Ishikawa (cell line): ENCODE data around the gene CDC25A.

ENCODE experiments used
- CEBPB ChIP-seq: IDR thresholded peaks from 2 replicates; pipeline ENCODE4 v1.6.1; 2012
- CREB1 ChIP-seq: IDR thresholded peaks from 2 replicates; pipeline ENCODE4 v1.6.1; 2012; ENCODE audit warnings: low read depth
- EGR1 ChIP-seq: IDR thresholded peaks from 2 replicates; pipeline ENCODE4 v1.6.1; 2012
- FOXM1 ChIP-seq: IDR thresholded peaks from 2 replicates; pipeline ENCODE4 v1.6.1; 2012; ENCODE audit warnings: low read depth, borderline replicate concordance
- NFIC ChIP-seq: IDR thresholded peaks from 2 replicates; pipeline ENCODE4 v1.6.1; 2012
- RAD21 ChIP-seq: IDR thresholded peaks from 2 replicates; pipeline ENCODE4 v1.6.1; 2012; ENCODE audit warnings: low read depth
- TAF1 ChIP-seq: IDR thresholded peaks from 2 replicates; pipeline ENCODE4 v1.6.1; 2012; ENCODE audit warnings: low read depth, mild to moderate bottlenecking
- TCF12 ChIP-seq: IDR thresholded peaks from 2 replicates; pipeline ENCODE4 v1.6.1; 2012; ENCODE audit warnings: low read depth
- TEAD4 ChIP-seq: IDR thresholded peaks from 2 replicates; pipeline ENCODE4 v1.6.1; 2012
- USF1 ChIP-seq: IDR thresholded peaks from 2 replicates; pipeline ENCODE4 v1.6.1; 2012
- YY1 ChIP-seq: IDR thresholded peaks from 2 replicates; pipeline ENCODE4 v1.6.1; 2012; ENCODE audit warnings: low read depth
- ZBTB7A ChIP-seq: IDR thresholded peaks from 2 replicates; pipeline ENCODE4 v1.6.1; 2012; ENCODE audit warnings: low read depth
- TF ChIP-seq, protein P1 (sequence below): IDR thresholded peaks from 2 replicates; pipeline ENCODE4 v1.6.1; 2012
- TF ChIP-seq, protein P2 (sequence below): IDR thresholded peaks from 2 replicates; pipeline ENCODE4 v1.6.1; 2012; ENCODE audit warnings: low read depth, mild to moderate bottlenecking

Gene CDC25A

DNA sequence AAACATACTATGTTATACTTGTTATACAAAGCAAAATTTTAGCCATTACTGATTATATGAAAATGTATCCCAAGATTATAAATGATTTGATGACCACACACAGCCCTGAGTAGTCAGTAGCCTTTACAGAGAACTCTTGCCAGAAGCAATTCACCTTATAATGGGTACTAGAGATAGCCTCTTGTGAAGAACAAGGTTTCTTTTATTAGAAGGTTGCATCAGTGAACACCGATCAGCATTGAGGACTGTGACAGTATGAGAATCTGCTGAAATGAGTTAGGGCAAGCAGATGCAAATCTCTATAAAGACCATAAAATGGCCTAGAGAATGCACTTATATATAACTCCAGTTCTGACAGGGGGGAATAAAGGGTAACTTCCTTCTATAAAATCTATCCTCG is 10.1 kb downstream of the CDC25A start:
- no peak for TF ChIP-seq RAD21
- TF ChIP-seq USF1, result no peak
- TF ChIP-seq ZBTB7A, result no peak
- no peak for TF ChIP-seq TAF1

DNA sequence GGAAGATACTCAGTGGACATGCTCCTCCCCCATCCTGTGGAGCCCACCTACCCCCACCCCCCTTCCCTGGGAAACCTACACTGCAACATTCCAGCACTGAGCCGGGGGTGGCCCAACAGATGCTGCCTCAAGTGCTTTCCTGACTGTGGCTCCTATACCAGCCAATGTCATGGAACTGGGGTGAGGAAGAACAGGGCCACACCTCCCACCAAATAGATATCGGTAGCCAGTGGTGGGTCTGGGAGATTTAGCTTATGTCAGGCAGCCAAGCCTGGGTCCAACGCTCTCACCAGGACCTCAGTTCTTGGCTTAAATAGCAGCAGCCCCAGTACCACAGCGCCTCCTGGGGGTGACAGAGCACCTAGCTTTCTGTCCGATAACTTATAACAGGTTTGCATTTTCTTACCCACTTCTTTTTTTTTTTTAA is 30.3 kb downstream of the CDC25A start:
- TF ChIP-seq YY1 (no peak), RAD21 (peak; percentile 54)

DNA sequence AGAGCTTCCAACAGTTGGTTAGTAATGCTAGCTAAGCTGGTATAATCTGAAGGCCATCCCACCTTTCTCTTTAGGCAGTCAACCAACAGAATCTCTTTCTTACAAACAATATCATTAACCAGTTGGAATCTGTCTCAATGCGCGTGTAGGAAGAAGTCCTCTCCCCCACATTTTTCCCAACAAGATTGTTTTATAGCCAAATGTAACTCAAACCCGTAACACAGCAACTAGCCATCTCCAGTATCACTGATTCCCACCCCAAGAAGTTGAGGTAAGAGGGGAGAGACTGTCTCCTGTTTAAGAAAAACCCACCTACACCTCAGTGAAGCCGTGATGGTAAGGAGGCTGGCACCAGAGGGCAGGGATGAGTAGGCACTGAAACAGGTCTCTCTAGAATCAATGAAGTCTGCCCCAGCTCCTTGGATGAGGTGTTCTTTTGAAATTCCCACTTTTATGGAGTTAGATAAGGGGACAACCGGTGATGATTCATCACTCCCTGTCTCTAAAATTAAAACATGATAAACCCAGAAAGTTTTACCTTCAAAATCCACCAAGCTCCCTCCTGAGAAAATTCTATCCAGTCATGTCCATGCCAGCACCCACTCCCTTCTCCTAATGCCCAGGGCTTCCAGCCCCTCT is 30.9 kb downstream of the CDC25A start:
- TF ChIP-seq USF1 (no peak), TEAD4 (no peak), EGR1 (no peak), RAD21 (no peak), FOXM1 (no peak), TCF12 (no peak), CREB1 (no peak), ZBTB7A (no peak), NFIC (no peak), YY1 (no peak), CEBPB (no peak)
- TF ChIP-seq, protein P1, sequence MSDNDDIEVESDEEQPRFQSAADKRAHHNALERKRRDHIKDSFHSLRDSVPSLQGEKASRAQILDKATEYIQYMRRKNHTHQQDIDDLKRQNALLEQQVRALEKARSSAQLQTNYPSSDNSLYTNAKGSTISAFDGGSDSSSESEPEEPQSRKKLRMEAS, result no peak

GRCh38 chr3:48156163-48156562 is 32.1 kb downstream of the CDC25A start:
- no peak for TF ChIP-seq RAD21
- no peak for TF ChIP-seq FOXM1
- no peak for TF ChIP-seq USF1
- no peak for TF ChIP-seq CREB1
- no peak for TF ChIP-seq TEAD4
- TF ChIP-seq ZBTB7A, result no peak
- TF ChIP-seq NFIC, result no peak
- TF ChIP-seq CEBPB, result no peak
- no peak for TF ChIP-seq TCF12
- TF ChIP-seq TAF1, result no peak
- TF ChIP-seq, protein P1, result no peak

GRCh38 chr3:48155122-48155521 is 33.1 kb downstream of the CDC25A start:
- TF ChIP-seq NFIC, result no peak
- no peak for TF ChIP-seq FOXM1
- TF ChIP-seq CEBPB, result no peak
- TF ChIP-seq YY1, result no peak
- TF ChIP-seq EGR1, result no peak
- no peak for TF ChIP-seq TCF12
- TF ChIP-seq TAF1, result no peak
- no peak for TF ChIP-seq USF1

DNA sequence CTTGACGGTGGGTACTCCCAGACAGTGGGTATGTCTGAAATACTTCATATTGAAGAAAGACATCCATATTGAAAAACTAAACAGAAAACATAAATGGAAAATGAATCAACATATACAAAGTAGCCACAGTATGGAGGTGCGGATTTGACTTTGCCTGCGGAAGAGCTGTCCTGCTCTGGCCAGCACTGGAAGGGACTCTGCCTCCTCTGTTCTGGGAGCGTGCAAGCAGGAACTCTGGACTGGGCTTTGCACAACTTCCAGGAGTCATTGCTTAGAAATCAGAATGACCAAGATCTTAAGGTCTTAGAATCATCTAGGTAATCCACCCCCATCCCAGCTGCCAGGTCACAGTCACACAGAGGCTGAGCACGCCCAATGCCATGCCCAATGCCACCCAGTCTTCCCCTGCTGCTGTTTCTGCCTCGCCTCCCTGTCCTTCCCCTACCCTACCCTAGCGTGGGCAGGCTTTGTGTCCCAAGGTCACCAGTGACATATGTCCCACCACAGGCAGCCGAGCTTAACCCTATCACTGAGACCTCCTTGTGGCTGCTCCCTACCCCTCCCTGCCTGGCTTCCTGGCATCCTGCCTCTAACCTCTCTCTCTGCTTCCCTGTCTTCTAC is 36.3 kb downstream of the CDC25A start:
- TF ChIP-seq NFIC, result no peak

- TF ChIP-seq CREB1 (no peak), TAF1 (no peak), USF1 (no peak), RAD21 (peak; percentile 97), TEAD4 (no peak), TCF12 (no peak), FOXM1 (no peak)
- TF ChIP-seq, protein P2, sequence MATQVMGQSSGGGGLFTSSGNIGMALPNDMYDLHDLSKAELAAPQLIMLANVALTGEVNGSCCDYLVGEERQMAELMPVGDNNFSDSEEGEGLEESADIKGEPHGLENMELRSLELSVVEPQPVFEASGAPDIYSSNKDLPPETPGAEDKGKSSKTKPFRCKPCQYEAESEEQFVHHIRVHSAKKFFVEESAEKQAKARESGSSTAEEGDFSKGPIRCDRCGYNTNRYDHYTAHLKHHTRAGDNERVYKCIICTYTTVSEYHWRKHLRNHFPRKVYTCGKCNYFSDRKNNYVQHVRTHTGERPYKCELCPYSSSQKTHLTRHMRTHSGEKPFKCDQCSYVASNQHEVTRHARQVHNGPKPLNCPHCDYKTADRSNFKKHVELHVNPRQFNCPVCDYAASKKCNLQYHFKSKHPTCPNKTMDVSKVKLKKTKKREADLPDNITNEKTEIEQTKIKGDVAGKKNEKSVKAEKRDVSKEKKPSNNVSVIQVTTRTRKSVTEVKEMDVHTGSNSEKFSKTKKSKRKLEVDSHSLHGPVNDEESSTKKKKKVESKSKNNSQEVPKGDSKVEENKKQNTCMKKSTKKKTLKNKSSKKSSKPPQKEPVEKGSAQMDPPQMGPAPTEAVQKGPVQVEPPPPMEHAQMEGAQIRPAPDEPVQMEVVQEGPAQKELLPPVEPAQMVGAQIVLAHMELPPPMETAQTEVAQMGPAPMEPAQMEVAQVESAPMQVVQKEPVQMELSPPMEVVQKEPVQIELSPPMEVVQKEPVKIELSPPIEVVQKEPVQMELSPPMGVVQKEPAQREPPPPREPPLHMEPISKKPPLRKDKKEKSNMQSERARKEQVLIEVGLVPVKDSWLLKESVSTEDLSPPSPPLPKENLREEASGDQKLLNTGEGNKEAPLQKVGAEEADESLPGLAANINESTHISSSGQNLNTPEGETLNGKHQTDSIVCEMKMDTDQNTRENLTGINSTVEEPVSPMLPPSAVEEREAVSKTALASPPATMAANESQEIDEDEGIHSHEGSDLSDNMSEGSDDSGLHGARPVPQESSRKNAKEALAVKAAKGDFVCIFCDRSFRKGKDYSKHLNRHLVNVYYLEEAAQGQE, result no peak
Measured at GRCh38 chr3:48151058-48151806, 37.0 kb downstream of the CDC25A start.
